GM12878 (cell line): ENCODE measurements around the gene XPO1. TPM values are rescaled to one million over a fixed set of nuclear protein-coding genes. Genes with fewer than 3 reads are reported as not detected.

Source experiments
- ATF2 ChIP-seq: IDR thresholded peaks from 2 replicates; pipeline ENCODE4 v1.6.1; 2012; ENCODE audit warnings: low read length, inconsistent platforms
- BMI1 ChIP-seq: fragments of 450-650 bp; IDR thresholded peaks from 2 replicates; pipeline ENCODE4 v1.6.1; 2016; ENCODE audit warnings: mild to moderate bottlenecking, moderate library complexity, borderline replicate concordance
- CBX3 ChIP-seq: fragments of 200-600 bp; sonication (generic); IDR thresholded peaks from 2 replicates; pipeline ENCODE4 v1.6.1; 2016; ENCODE audit warnings: low read depth, borderline replicate concordance
- CHD4 ChIP-seq: fragments of 200-600 bp; sonication (generic); IDR thresholded peaks from 2 replicates; pipeline ENCODE4 v1.6.1; 2016; ENCODE audit warnings: mild to moderate bottlenecking
- EP300 ChIP-seq, 2 experiments: fragments of 150-350 bp in 1 of 2; IDR thresholded peaks; 2 replicates each; pipeline ENCODE4 v1.6.1; 2011 to 2012; ENCODE audit warnings: low read depth in 2 of 2, low read length in 2 of 2, borderline replicate concordance in 1 of 2, improper control_type of control experiment in 1 of 2, inconsistent platforms in 1 of 2; ENCODE audit not compliant: control insufficient read depth in 1 of 2
- ETV6 ChIP-seq, 2 experiments: fragments of 450-650 bp in 1 of 2; IDR thresholded peaks in 1 of 2; conservative IDR thresholded peaks in 1 of 2; 2 replicates each; pipeline ENCODE4 v1.6.1; 2014; ENCODE audit warnings: antibody characterized with exemption in 1 of 2, borderline replicate concordance in 1 of 2, low read depth in 1 of 2, mild to moderate bottlenecking in 1 of 2, moderate library complexity in 1 of 2
- HCFC1 ChIP-seq: fragments of 150-350 bp; IDR thresholded peaks from 2 replicates; pipeline ENCODE4 v1.6.1; 2014; ENCODE audit warnings: low read length
- IKZF2 ChIP-seq, 2 experiments: fragments of 450-650 bp; IDR thresholded peaks; 2 replicates each; pipeline ENCODE4 v1.6.1; 2017; ENCODE audit warnings: mild to moderate bottlenecking in 2 of 2, moderate library complexity in 2 of 2
- MYB ChIP-seq: fragments of 150-350 bp; IDR thresholded peaks from 2 replicates; pipeline ENCODE4 v1.6.1; 2014; ENCODE audit warnings: mild to moderate bottlenecking, low read depth, low read length, borderline replicate concordance
- PRDM15 ChIP-seq: fragments of 450-650 bp; formaldehyde crosslinking; IDR thresholded peaks from 2 replicates; pipeline ENCODE4 v1.4.0; 2020; ENCODE audit warnings: mild to moderate bottlenecking, moderate library complexity
- RB1 ChIP-seq: fragments of 450-650 bp; formaldehyde crosslinking; IDR thresholded peaks from 2 replicates; pipeline ENCODE4 v1.6.1; 2017; ENCODE audit warnings: mild to moderate bottlenecking, borderline replicate concordance
- REST ChIP-seq: IDR thresholded peaks from 2 replicates; pipeline ENCODE4 v1.6.1; 2012; ENCODE audit warnings: mild to moderate bottlenecking, low read depth, low read length
- SMARCA5 ChIP-seq: fragments of 450-650 bp; IDR thresholded peaks from 2 replicates; pipeline ENCODE4 v1.6.1; 2017; ENCODE audit warnings: mild to moderate bottlenecking
- SMC3 ChIP-seq: IDR thresholded peaks from 2 replicates; pipeline ENCODE4 v1.6.1; 2011; ENCODE audit warnings: low read length, improper control_type of control experiment, borderline replicate concordance
- SPI1 ChIP-seq: IDR thresholded peaks from 2 replicates; pipeline ENCODE4 v1.6.1; 2011; ENCODE audit warnings: low read depth, mild to moderate bottlenecking, low read length, moderate library complexity, borderline replicate concordance; ENCODE audit not compliant: insufficient read depth
- TCF12 ChIP-seq: IDR thresholded peaks from 2 replicates; pipeline ENCODE4 v1.6.1; 2011; ENCODE audit warnings: low read depth, mild to moderate bottlenecking, low read length
- YBX1 ChIP-seq: fragments of 450-650 bp; IDR thresholded peaks from 2 replicates; pipeline ENCODE4 v1.6.1; 2016; ENCODE audit warnings: antibody characterized with exemption
- ZNF384 ChIP-seq: IDR thresholded peaks from 2 replicates; pipeline ENCODE4 v1.6.1; 2012; ENCODE audit warnings: low read depth, mild to moderate bottlenecking, low read length, improper control_type of control experiment, borderline replicate concordance
- polyA plus RNA-seq, 11 experiments: library from polyadenylated mRNA; depleted of rRNA in 4 of 11; unstranded in 6 of 11; stranded (reverse) in 5 of 11; fragments of >200 nt; fragmentation: Nextera tagmentation in 4 of 11; fragmentation: Illumina TruSeq in 1 of 11; extraction: Ambion mirVana in 4 of 11; extraction: Trizol in 1 of 11; gene quantifications; 1 replicate in 1 of 11; 2 replicates in 10 of 11; pipeline versions ENCODE4 v1.2.1 to v1.2.3, GENCODE V29; 2011 to 2016; ENCODE audit warnings: inconsistent platforms in 2 of 11, missing spikeins in 2 of 11, low read depth in 1 of 11
- total RNA-seq, 4 experiments: library from RNA; depleted of rRNA in 3 of 4; stranded (reverse); fragments of >200 nt in 3 of 4; fragmentation: Illumina TruSeq in 1 of 4; extraction: Trizol in 1 of 4; gene quantifications; 2 replicates each; pipeline versions ENCODE4 v1.2.1 to v1.2.3, GENCODE V29; 2013 to 2021
- TF ChIP-seq, protein P1 (sequence below): fragments of 450-650 bp; IDR thresholded peaks from 2 replicates; pipeline ENCODE4 v1.6.1; 2014; ENCODE audit warnings: mild to moderate bottlenecking

The XPO1 gene
- total and polyA plus RNA-seq, 10 of the 15 experiments (the other 5 are each of a cell fraction or from before 2014, with no cell fraction given): 57.3 to 216 (median 153) TPM

- TF ChIP-seq TCF12: no peak
- TF ChIP-seq CHD4: no peak
- TF ChIP-seq MYB: no peak
- TF ChIP-seq ATF2: no peak
- TF ChIP-seq CBX3: no peak
- no peak for TF ChIP-seq ZNF384
- no peak for TF ChIP-seq ETV6 (conservative IDR thresholded peaks at IDR 0.05 in 1 of 2, IDR thresholded peaks at IDR 0.05 in 1 of 2; ENCODE audit: borderline replicate concordance in 1 of 2, low read depth in 1 of 2)
- no peak for TF ChIP-seq HCFC1
- no peak for TF ChIP-seq SPI1
- no peak for TF ChIP-seq SMC3
- TF ChIP-seq REST: no peak
- TF ChIP-seq RB1: peak; percentile 82
- TF ChIP-seq EP300 (IDR thresholded peaks at IDR 0.05; ENCODE audit: borderline replicate concordance in 1 of 2, control insufficient read depth in 1 of 2, low read depth in 2 of 2, low read length in 2 of 2): no peak
- peak; percentile 19 to 37; a peak in 2 of 4 replicates for TF ChIP-seq IKZF2 (IDR thresholded peaks at IDR 0.05)
- TF ChIP-seq, protein P1, sequence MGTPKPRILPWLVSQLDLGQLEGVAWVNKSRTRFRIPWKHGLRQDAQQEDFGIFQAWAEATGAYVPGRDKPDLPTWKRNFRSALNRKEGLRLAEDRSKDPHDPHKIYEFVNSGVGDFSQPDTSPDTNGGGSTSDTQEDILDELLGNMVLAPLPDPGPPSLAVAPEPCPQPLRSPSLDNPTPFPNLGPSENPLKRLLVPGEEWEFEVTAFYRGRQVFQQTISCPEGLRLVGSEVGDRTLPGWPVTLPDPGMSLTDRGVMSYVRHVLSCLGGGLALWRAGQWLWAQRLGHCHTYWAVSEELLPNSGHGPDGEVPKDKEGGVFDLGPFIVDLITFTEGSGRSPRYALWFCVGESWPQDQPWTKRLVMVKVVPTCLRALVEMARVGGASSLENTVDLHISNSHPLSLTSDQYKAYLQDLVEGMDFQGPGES: no peak
- TF ChIP-seq PRDM15: no peak
- no peak for TF ChIP-seq BMI1
- TF ChIP-seq YBX1: no peak
- no peak for TF ChIP-seq SMARCA5
Measured at GRCh38 chr2:61470965-61471904, 66.9 kb downstream of the XPO1 start, which contains the start of gene USP34 (continued).
